Smooth muscle cell (in vitro differentiated cells): ENCODE measurements around the gene CDK14. TPM values are rescaled to one million over a fixed set of nuclear protein-coding genes. Genes with fewer than 3 reads are reported as not detected.

Experiments used
- DNase-seq: peaks from one replicate; lab custom pipeline; 2025; ENCODE audit not compliant: unreplicated experiment; lab: John Stamatoyannopoulos, UW
- H2AFZ ChIP-seq: fragments of 200-600 bp; sonication (generic); 2 replicates; pipeline ENCODE4 v1.6.0; 2016; ENCODE audit warnings: antibody characterized with exemption, low read depth, mild to moderate bottlenecking
- H3F3A ChIP-seq: fragments of 200-600 bp; sonication (generic); 2 replicates; pipeline ENCODE4 v1.6.0; 2017; ENCODE audit warnings: antibody characterized with exemption, low read depth
- H3K27ac ChIP-seq: fragments of 200-600 bp; sonication (generic); 2 replicates; pipeline ENCODE4 v1.5.1; 2016; ENCODE audit warnings: low read depth, mild to moderate bottlenecking
- H3K27me3 ChIP-seq: fragments of 200-600 bp; sonication (generic); 2 replicates; pipeline ENCODE4 v1.6.1; 2016; ENCODE audit warnings: low read depth, mild to moderate bottlenecking
- H3K36me3 ChIP-seq: fragments of 200-600 bp; sonication (generic); 2 replicates; pipeline ENCODE4 v1.5.1; 2016; ENCODE audit warnings: low read depth
- H3K4me1 ChIP-seq: fragments of 200-600 bp; sonication (generic); 2 replicates; pipeline ENCODE4 v1.5.1; 2016; ENCODE audit warnings: low read depth
- H3K4me2 ChIP-seq: fragments of 200-600 bp; sonication (generic); 2 replicates; pipeline ENCODE4 v1.6.0; 2016; ENCODE audit warnings: mild to moderate bottlenecking
- H3K4me3 ChIP-seq: fragments of 200-600 bp; sonication (generic); 2 replicates; pipeline ENCODE4 v1.5.1; 2016; ENCODE audit warnings: mild to moderate bottlenecking
- H3K79me2 ChIP-seq: fragments of 200-600 bp; sonication (generic); 2 replicates; pipeline ENCODE4 v1.6.0; 2016; ENCODE audit warnings: low read depth, mild to moderate bottlenecking
- H3K9ac ChIP-seq: fragments of 200-600 bp; sonication (generic); 2 replicates; pipeline ENCODE4 v1.6.0; 2016; ENCODE audit warnings: low read depth
- H3K9me3 ChIP-seq: fragments of 200-600 bp; sonication (generic); replicated peaks from 2 replicates; pipeline ENCODE4 v1.5.1; 2016; ENCODE audit warnings: low read depth
- H4K20me1 ChIP-seq: fragments of 200-600 bp; sonication (generic); 2 replicates; pipeline ENCODE4 v1.6.0; 2016; ENCODE audit warnings: low read depth
- WGBS: methylation state at CpG from one replicate; pipeline ENCODE4 v1.1.7; 2016; ENCODE audit warnings: low lambda C conversion rate; 5-methylcytosine and 5-hydroxymethylcytosine counted together
- polyA plus RNA-seq: library from polyadenylated mRNA; unstranded; fragments of >200 nt; fragmentation: Nextera tagmentation; extraction: Ambion mirVana; gene quantifications from 2 replicates; pipeline ENCODE4 v1.2.1, GENCODE V29; 2016
- total RNA-seq: library from RNA; depleted of rRNA; stranded (reverse); fragments of >200 nt; gene quantifications from 2 replicates; pipeline ENCODE4 v1.2.3, GENCODE V29; 2014
- TF ChIP-seq, protein P1 (sequence below): fragments of 200-600 bp; sonication (generic); IDR thresholded peaks from 2 replicates; pipeline ENCODE4 v1.5.1; 2017; ENCODE audit warnings: borderline replicate concordance, mild to moderate bottlenecking, antibody characterized with exemption; ENCODE audit not compliant: insufficient read depth, poor library complexity, severe bottlenecking

Gene CDK14
- total and polyA plus RNA-seq, 2 experiments from 2014 or later, result 4.1 to 5.3 TPM

DNA sequence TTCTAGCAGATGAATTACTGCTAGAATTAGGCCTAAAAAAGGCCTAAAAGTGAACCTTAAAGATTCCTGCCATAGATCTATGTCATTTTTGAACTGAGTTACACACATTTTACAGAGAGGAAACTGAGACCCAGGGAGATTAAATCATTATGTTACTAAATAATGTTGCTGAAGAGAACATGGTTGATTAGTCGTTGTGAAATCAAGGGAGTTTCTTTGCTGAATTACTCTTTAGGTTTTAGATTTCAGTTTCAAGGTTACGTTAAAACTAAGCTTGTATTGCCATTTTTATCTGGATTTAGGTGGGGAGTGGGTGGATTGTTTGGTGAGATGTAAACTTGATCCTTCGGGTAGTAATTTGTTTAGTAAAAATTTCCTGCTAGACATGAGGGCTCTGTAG lies 21.3 kb downstream of the CDK14 start:
- no peak overlapping the region for H3K4me3 ChIP-seq
- H3K4me2 ChIP-seq, result no peak overlapping the region
- H3K9me3 ChIP-seq, result no peaks in the 10 kb centered on the region
- H3K27ac ChIP-seq, result no peak overlapping the region
- H3K9ac ChIP-seq, result no peak overlapping the region
- no peaks in the 10 kb centered on the region for H4K20me1 ChIP-seq
- H3F3A ChIP-seq, result no peaks in the 10 kb centered on the region
- H3K4me1 ChIP-seq, result peaks cover 11% of the 10 kb centered on the region
- H3K36me3 ChIP-seq, result no peaks in the 10 kb centered on the region
- H3K79me2 ChIP-seq, result no peaks in the 10 kb centered on the region
- no peak overlapping the region for H2AFZ ChIP-seq
- TF ChIP-seq, protein P1, sequence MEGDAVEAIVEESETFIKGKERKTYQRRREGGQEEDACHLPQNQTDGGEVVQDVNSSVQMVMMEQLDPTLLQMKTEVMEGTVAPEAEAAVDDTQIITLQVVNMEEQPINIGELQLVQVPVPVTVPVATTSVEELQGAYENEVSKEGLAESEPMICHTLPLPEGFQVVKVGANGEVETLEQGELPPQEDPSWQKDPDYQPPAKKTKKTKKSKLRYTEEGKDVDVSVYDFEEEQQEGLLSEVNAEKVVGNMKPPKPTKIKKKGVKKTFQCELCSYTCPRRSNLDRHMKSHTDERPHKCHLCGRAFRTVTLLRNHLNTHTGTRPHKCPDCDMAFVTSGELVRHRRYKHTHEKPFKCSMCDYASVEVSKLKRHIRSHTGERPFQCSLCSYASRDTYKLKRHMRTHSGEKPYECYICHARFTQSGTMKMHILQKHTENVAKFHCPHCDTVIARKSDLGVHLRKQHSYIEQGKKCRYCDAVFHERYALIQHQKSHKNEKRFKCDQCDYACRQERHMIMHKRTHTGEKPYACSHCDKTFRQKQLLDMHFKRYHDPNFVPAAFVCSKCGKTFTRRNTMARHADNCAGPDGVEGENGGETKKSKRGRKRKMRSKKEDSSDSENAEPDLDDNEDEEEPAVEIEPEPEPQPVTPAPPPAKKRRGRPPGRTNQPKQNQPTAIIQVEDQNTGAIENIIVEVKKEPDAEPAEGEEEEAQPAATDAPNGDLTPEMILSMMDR, result no peak
- 84% methylated on average over 3 of the region's 3 CpGs for WGBS
- no peaks in the 10 kb centered on the region for H3K27me3 ChIP-seq
- DNase-seq, result no peak

DNA sequence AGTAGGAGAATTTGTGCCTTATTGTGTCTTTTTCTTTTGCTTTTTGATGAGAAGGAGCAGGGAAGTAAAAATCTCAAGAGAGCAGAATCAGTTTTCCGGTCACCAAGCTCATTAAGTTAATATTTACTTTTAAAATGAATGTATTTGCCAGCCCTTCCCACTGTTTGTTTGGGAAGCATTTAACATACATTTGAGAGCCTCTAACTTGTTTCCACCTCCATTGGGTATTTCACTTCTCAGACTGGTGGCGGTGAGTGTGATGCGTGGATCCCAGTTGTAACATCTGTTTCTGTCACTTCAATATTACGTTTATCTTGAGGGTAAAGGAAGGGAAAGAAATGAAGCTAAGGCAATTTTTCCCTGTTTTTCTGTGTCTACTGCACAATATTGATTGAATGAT lies 22.8 kb downstream of the CDK14 start:
- Histone ChIP-seq H4K20me1 (no peaks in the 10 kb centered on the region), H3K9me3 (no peaks in the 10 kb centered on the region), H3K27me3 (no peaks in the 10 kb centered on the region), H3K27ac (no peak overlapping the region), H3K4me2 (no peak overlapping the region), H3K36me3 (no peaks in the 10 kb centered on the region), H3K9ac (no peak overlapping the region), H3K79me2 (no peaks in the 10 kb centered on the region), H3K4me3 (no peak overlapping the region), H3K4me1 (peaks cover 25% of the 10 kb centered on the region), H3F3A (no peaks in the 10 kb centered on the region), H2AFZ (no peak overlapping the region)
- no peak for DNase-seq
- TF ChIP-seq, protein P1, result no peak
- WGBS, result 89% methylated on average over 4 of the region's 4 CpGs

GRCh38 chr7:90621125-90621746 lies 25.1 kb downstream of the CDK14 start:
- DNase-seq, result no peak
- H4K20me1 ChIP-seq, result no peaks in the 10 kb centered on the region
- H3K36me3 ChIP-seq, result no peaks in the 10 kb centered on the region
- H3K4me2 ChIP-seq, result no peak overlapping the region
- no peak overlapping the region for H3K4me3 ChIP-seq
- no peaks in the 10 kb centered on the region for H3K79me2 ChIP-seq
- H3K4me1 ChIP-seq, result peaks cover 49% of the 10 kb centered on the region
- H3K27me3 ChIP-seq, result no peaks in the 10 kb centered on the region
- TF ChIP-seq, protein P1, result no peak
- WGBS, result 87% methylated on average over 2 of the region's 2 CpGs
- no peak overlapping the region for H3K27ac ChIP-seq
- H3K9ac ChIP-seq, result no peak overlapping the region
- H2AFZ ChIP-seq, result no peak overlapping the region
- H3F3A ChIP-seq, result no peaks in the 10 kb centered on the region
- no peaks in the 10 kb centered on the region for H3K9me3 ChIP-seq

DNA sequence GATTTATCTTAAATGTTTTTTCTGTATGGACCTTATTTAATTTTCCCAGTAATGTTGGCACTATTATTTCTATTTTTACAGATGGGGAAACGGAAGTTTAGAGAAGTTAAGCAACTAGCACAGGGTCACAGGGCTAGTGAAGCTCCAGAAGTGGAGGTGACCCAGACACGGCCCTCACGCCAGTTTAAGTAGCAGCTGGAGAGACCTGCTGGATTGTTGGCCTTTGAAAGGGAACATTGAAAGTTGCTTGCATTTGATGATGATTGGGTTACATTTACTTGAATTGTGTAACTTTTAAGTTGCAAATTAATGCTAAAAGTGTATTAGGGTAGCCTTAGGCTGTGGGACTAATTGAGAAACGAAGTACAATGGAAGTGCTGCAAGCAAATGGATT lies 25.6 kb downstream of the CDK14 start:
- Histone ChIP-seq H3K79me2 (no peaks in the 10 kb centered on the region), H3K36me3 (no peaks in the 10 kb centered on the region), H3K4me2 (no peak overlapping the region), H3K27me3 (no peaks in the 10 kb centered on the region), H3K27ac (no peak overlapping the region), H3F3A (no peaks in the 10 kb centered on the region), H2AFZ (no peak overlapping the region), H3K9me3 (no peaks in the 10 kb centered on the region), H3K4me1 (peaks cover 51% of the 10 kb centered on the region), H3K9ac (no peak overlapping the region), H3K4me3 (no peak overlapping the region), H4K20me1 (no peaks in the 10 kb centered on the region)
- 60% methylated on average over 4 of the region's 4 CpGs for WGBS
- TF ChIP-seq, protein P1, result no peak
- no peak for DNase-seq
